ENCODE measurements around the gene MFAP3L. TPM values are rescaled to one million over a fixed set of nuclear protein-coding genes. Genes with fewer than 3 reads are reported as not detected.
"Not testable (repeated sequence)": the region's sequence is repeated elsewhere in the genome, so short reads cannot be mapped to it uniquely, and the experiment has no call there.

MFAP3L gene
- polyA plus RNA-seq, 5 donors = 1.8 to 2.6 (median 2.3) TPM

DNA sequence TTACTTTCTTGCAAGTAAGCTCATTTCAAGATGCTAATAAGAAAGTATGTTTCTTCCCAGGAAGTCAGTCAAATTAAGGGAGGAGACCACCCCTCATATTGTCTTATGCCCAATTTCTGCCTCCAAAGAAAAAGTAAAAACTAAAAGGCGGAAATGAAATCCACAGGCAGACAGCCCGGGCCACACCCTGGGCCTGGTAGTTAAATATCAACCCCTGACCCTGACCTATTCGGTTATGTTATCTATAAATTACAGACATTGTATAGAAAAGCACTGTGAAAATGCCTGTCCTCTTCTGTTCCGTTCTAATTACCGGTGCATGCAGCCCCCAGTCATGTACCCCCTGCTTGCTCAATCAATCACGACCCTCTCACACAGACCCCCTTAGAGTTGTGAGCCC, 82.6 kb downstream of the MFAP3L start:
- DNase-seq = not testable (repeated sequence)

DNA sequence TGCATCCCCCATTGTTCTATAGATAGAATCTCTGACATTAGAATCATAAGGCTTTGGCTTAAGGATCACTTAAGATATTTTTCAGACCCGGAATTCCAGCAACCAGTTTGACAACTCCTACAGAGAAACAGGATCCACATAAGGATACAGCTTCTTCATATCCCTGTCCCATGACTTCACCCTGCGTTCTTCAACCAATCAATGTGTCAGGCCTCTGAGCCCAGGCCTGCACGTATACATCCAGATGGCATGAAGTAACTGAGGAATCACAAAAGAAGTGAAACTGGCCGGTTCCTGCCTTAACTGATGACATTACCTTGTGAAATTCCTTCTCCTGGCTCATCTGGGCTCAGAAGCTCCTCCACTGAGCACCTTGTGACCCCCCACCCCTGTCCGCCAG, 85.1 kb downstream of the MFAP3L start:
- DNase-seq = no peak

DNA sequence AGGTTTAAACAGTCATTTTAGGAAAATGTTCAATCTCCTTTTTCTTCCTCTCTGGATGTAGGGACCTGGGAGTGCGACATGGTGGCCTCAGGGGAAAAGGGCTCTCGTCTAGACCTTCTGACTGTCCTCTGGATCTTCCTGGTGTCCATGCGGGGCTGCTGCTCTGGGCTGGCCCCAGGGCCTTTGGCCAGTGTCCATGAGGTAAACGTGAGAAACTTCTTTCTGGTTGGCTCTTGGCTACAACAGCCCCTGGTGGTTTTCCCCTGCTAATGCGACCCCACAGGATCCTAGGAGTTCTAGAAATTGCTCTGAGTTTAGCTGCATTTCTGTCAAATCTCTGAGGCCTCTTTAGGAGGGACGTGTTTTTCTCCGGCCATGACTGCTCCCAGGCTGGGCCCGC, 85.7 kb downstream of the MFAP3L start:
- DNase-seq = no peak

Other genes starting within 250 kb of the MFAP3L start
- gene AADAT, start 63.6 kb upstream of the MFAP3L start, polyA plus RNA-seq (ENCODE audit: insufficient read depth in 1 of 5, insufficient read length in 5 of 5, low replicate concordance in 1 of 5) = 10 to 100 TPM; 42.1 to 72.7 (median 64.1) TPM

Data from right lung (tissue), 5 donors.